ENCODE results near the gene CEP72. TPM values are rescaled to one million over a fixed set of nuclear protein-coding genes. Genes with fewer than 3 reads are reported as not detected.
"Not testable (repeated sequence)": the region's sequence is repeated elsewhere in the genome, so short reads cannot be mapped to it uniquely, and the experiment has no call there.

The CEP72 gene
- total RNA-seq, 1 donor from 2014 or later, result 4.5 TPM

- DNase-seq (ENCODE audit: low spot score in 2 of 2) (no peak), FAIRE-seq (no peak)
These were observed 56.3 kb downstream of the CEP72 start for GRCh38 chr5:668283-668995.

- FAIRE-seq (no peak), DNase-seq (ENCODE audit: low spot score in 2 of 2) (peak; percentile 63 to 77)
These were observed 57.1 kb downstream of the CEP72 start for GRCh38 chr5:669111-669841.

GRCh38 chr5:669842-670395 is 57.8 kb downstream of the CEP72 start:
- no peak for DNase-seq (ENCODE audit: low spot score in 2 of 2)
- FAIRE-seq, result no peak

GRCh38 chr5:670396-671270 is 58.5 kb downstream of the CEP72 start:
- FAIRE-seq (no peak), DNase-seq (ENCODE audit: low spot score in 2 of 2) (no peak)

GRCh38 chr5:671459-672328 is 59.6 kb downstream of the CEP72 start:
- no peak for FAIRE-seq
- peak; percentile 74 to 76 for DNase-seq (ENCODE audit: low spot score in 2 of 2)

- no peak for FAIRE-seq
These were observed 60.4 kb downstream of the CEP72 start for GRCh38 chr5:672329-673160.

GRCh38 chr5:673161-673830 is 61.2 kb downstream of the CEP72 start:
- FAIRE-seq, result no peak
- no peak for DNase-seq (ENCODE audit: low spot score in 2 of 2)

More at GRCh38 chr5:672329-673160, 60.4 kb downstream of the CEP72 start:
- DNase-seq (ENCODE audit: low spot score in 2 of 2), result peak; percentile 63 to 65

GRCh38 chr5:673831-674629 is 61.9 kb downstream of the CEP72 start:
- DNase-seq (ENCODE audit: low spot score in 2 of 2) (no peak), FAIRE-seq (no peak)

GRCh38 chr5:674630-675011 is 62.5 kb downstream of the CEP72 start:
- FAIRE-seq (no peak), DNase-seq (ENCODE audit: low spot score in 2 of 2) (peak in 1 of 2 donors; percentile 61)

GRCh38 chr5:675111-675870 is 63.2 kb downstream of the CEP72 start:
- no peak for FAIRE-seq
- no peak for DNase-seq (ENCODE audit: low spot score in 2 of 2)

- FAIRE-seq (no peak), DNase-seq (ENCODE audit: low spot score in 2 of 2) (no peak)
These were observed 63.9 kb downstream of the CEP72 start for GRCh38 chr5:675871-676698.

GRCh38 chr5:676699-677076 is 64.5 kb downstream of the CEP72 start:
- FAIRE-seq, result no peak
- no peak for DNase-seq (ENCODE audit: low spot score in 2 of 2)

GRCh38 chr5:677131-678101 is 65.3 kb downstream of the CEP72 start:
- no peak for FAIRE-seq
- no peak for DNase-seq (ENCODE audit: low spot score in 2 of 2)

- DNase-seq (ENCODE audit: low spot score in 2 of 2); FAIRE-seq: not testable (repeated sequence)
These were observed 66.4 kb downstream of the CEP72 start for GRCh38 chr5:678521-678920.
